Measurements from ENCODE around the gene RAD51D.
"Not testable (repeated sequence)": the region's sequence is repeated elsewhere in the genome, so short reads cannot be mapped to it uniquely, and the experiment has no call there.

Gene RAD51D

DNA sequence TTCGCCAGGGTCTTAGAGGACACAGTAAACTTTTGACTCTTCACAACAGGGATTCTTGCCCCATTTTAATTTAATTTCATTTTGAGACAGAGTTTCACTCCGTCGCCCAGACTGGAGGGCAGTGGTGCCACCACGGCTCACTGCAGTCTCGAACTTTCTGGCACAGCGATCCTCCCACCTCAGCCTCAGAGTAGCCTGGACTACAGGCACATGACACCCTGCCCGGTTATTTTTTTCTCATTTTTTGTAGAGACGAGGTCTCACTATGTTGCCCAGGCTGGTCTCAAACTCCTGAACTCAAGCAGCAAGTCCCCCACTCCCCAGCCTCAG, 22.8 kb upstream of the RAD51D start:
- DNase-seq (ENCODE audit: extremely low read depth in 1 of 2, low read depth in 1 of 2): no peak

DNA sequence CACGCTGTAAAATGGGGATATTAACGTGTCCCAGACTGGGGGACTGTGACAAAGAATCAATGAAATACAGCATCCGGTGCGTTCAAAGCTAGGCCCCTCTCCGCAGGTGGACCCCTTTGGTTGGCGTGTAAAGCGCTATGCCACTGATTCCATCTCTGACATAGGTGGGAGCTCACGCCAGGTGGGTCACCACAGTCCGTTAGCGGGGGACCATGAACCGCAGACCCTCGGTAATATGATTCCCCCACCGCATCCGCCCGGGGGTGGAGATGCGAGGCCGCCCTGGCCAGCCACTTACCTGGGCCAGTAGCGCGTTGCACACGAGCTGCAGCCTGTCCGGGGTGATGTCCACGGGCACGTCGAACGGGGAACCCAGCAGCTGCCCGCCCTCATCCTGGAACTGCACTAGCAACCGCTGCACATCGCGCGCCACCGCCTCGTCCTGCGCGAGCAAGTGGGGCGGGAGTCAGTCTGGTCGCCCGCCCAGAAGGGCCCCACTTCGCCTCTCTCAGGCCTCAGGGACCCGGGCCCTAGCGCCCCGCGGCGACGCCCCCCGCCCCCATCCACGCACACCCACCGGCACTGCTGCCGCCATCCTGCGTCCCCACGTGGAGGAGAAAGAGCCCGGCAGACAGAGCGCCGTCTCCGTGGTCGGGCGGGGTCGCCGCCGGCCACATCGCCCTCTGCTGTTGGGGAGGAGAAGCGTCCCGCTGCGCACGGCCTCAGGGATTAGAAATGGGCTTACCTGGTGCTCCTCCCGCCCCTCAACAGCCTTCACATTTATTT, 22.2 kb upstream of the RAD51D start, which contains the start of gene NLE1:
Gene NLE1, minus strand, starts transcription at position 623 of the 786 bp plus-strand sequence. Its CDS starts 28 bp downstream, at position 595.
- DNase-seq (ENCODE audit: extremely low read depth in 1 of 2, low read depth in 1 of 2): peak; percentile 75 to 76

DNA sequence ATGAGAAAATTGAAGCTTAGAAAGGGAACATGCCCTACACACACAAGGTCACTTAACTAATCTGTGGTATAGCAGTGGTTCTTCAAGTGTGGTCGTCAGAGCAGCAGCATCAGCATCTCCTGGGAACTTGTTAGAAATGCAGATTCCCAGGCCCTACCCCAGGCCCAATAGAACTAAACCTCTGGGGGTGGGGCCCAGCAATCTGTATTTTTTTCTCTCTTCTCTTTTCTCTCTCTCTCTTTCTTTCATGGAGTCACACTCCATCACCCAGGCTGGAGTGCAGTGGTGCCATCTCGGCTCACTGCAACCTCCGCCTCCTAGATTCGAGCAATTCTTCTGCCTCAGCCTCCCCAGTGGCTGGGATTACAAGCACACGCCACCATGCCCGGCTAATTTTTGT, 18.6 kb upstream of the RAD51D start:
- no peak for DNase-seq (ENCODE audit: extremely low read depth in 1 of 2, low read depth in 1 of 2)

DNA sequence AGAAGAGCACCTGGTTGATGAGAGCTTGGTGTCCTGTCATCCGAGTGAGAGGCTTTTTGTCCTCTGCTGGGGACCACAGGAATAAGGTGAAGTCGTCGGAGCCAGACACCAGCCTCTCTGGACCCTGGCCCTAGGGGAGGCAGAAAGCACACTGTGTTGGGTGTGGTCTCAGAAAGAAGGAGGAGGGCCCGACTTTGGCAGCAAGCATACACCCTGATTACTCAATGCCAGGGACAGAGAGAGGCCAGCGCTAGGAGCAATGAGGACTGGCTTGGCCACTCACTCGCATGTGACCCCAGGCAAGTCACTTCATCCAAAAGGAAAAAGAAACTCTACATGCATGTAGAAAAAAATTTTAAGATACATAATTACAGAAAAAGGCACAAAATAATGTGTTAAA, 15.7 kb upstream of the RAD51D start:
- no peak for DNase-seq (ENCODE audit: extremely low read depth in 1 of 2, low read depth in 1 of 2)

DNA sequence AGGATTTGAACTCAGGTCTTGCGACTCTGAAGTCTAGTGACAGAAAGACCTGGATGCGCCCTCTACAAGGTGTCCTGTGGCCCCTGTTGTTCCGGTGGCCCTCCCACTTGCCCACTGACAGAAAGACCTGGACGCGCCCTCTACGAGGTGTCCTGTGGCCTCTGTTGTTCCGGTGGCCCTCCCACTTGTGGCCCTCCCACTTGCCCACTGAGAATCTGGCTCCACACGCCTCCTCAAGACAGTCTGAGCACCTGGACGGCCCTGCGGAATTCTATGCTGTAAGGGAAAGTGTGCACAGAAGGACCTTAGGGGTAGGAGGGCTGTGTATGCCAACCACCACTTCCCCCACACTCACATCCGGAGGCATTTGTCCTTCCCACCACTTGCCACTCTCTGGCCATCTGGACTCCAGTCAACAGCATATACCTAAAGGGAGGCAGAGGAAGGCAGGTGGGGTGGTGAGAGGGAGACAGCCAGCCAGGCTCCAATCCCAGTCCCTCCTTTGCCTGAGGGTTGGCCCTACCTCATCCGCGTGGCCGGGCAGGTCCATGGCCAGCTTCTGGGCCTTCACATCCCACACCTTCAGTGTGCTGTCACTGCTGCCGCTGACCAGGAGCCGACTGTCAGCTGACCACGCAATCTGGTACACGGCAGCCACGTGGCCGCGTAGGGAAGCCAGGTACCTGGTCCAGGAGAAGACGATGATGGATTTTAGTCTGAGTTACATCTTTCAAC, 13.3 kb upstream of the RAD51D start:
- DNase-seq (ENCODE audit: extremely low read depth in 1 of 2, low read depth in 1 of 2): no peak

DNA sequence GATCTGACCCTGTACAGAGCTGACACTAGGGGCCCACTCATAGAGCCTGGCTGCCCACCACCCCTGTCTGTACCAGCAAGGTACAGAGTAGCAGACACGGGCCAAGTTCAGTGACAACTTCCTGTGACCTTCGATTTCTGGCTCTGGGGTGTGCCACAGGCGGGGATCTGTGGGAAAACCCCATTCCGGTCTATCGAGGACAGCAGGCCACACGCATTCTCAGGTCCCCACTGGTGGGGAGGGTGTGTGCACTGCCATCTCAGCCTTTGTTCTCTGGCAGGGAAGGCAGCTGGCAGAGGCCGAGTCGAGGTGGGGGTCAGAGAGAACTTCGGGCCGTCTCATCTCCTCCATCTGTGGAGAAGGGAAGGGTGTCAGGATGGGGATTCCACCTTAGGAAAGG, 12.4 kb upstream of the RAD51D start:
- DNase-seq (ENCODE audit: extremely low read depth in 1 of 2, low read depth in 1 of 2): no peak

DNA sequence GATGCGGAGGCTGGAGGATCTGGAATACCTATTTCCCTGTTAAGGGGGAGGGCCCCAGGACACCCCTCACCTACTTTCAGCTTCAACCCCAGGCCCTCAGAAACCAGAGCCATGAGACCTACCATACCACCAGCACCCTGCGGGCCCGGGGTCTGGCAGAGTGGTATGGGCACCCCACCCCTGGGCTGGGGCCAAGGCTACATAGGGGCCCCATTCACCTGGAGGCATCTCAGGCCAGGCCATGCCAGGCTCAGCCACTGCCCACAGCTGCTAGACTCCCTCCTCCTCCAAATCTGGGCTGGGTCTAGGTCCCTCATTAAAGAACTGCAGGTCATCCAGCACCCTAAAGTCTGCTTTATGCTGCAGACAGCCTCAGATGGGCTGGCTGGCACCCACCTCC, 10.7 kb upstream of the RAD51D start:
- no peak for DNase-seq (ENCODE audit: extremely low read depth in 1 of 2, low read depth in 1 of 2)

DNA sequence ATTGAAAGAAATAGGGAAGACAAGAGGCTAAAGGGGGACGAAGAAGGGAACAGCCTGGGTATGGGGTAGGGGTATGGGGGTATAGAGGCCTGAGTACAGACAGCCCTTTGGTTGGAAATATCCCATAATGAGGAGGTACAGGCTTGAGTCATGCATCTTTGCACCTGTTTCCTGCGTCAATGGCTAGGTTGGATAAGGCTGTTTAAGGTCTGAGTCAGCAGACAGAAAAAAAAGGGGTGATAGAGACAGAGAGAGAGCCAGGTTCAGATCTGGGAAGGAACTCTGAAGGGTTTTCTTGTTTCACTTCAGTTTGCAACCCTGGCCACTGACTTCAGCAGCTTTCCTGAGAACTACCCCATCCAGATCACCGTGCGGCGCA, 10.3 kb upstream of the RAD51D start:
- DNase-seq (ENCODE audit: extremely low read depth in 1 of 2, low read depth in 1 of 2): no peak

DNA sequence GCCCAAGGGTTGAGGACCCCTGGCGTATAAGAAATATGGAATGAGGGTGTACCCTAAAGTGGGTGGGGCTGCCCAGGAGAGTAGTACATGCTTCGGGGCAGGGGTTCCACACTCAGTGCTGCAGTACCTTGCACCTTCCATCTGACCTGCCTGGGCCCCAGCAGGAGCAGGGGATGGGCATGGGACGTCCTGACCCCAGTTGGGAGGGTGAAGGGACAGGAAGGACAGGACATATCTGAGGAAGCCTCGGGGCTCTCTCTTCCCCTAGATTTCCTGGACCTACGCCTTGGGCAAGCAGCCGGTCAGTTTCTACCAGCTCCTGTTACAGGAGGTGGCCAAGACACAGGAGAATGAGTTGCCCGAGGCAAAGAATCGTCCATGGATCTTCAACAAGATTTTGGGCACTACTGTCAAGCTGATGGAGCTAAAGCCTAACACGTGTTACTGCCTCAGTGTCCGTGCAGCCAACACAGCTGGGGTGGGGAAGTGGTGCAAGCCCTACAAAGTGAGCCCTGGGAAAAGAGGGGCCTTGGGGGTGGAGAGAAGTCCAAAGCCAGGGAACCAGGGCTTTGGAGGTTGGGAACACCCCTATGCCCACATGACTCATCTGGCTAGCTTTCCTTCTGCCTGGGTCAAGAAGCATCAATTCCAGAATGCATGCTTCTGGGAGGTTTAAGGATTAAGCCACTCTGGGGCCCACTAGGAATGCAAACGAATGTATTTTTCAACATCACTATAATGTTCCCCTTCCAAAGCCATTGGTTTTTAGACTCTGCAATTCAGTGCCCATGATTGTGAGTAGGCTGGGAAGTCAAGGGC, 9.7 kb upstream of the RAD51D start:
- DNase-seq (ENCODE audit: extremely low read depth in 1 of 2, low read depth in 1 of 2): no peak

DNA sequence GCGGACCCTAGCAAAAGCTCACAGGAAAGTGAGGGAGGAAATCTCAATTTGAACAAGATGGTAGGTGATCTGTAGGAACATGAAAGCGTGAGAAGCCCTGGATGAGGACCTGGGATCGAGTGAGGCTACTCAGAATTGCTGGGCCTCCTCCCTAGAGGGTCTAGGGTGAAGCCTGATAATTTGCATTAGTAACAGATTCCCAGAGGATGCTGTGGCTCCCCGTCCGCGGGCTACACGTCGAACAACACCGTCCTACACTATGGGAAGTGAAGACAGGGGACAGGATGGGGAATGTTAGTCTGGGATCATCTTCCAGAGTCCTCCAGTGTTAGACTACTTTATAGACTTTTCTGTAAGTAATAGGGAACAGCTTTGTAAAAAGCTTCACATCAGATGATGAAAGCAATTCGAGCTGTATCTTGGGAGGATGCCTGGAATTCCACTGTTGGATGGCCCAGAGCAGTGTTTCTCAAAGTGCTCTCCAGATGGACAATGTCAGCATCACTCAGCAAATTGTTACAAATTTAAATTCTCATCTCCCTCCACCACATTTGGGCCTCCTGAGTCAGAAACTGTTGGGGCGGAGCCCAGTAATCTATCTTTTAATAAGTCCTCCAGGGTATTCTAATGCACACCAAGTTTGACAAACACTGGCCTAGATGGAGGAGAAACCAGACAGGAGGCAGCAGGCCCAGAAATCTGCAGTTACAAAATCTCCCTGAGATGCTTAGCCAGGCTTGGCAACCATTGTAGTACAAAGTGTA, 8.3 kb upstream of the RAD51D start:
- no peak for DNase-seq (ENCODE audit: extremely low read depth in 1 of 2, low read depth in 1 of 2)

DNA sequence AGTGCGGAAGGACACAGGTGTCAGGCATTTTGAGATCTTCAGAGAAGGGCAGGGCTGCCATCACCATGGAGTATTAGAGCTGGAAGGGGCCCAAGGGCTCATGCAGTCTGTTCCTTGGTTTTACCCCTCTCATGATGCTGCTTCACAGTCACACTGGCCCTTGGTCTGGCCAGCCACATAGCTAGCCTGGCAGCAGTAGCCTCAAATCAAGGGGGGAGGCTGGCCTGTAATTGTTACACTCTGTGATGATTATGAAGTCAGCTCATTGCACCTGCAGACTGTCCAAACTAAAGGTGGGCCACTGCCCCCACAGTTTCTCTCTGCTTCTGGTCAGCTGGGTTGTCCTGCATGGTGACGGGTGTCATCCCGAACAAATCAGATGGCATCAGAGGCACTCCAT, 1.7 kb upstream of the RAD51D start, which contains the start of gene FNDC8:
Gene FNDC8, plus strand, starts transcription at position 301 of the 400 bp plus-strand sequence. Its CDS starts 79 bp downstream, at position 380.
- DNase-seq (ENCODE audit: extremely low read depth in 1 of 2, low read depth in 1 of 2): no peak

DNA sequence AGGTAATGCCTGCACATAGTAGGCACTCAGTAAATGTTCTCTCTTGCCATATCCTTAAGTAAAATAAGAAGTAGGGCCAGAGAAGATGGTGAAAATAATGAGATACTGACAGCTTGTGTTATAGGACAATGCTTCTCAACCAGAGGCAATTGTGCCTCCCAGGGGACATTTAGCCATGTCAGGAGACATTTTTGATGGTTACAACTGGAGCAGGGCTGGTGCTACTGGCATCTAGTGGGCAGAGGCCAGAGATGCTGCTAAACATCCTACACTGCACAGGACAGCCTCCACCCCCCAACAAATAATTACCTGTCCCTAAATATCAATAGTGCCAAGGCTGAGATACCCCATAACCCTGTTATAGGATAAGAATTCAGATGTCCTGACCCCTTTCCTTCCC, 1.7 kb downstream of the RAD51D start:
- DNase-seq (ENCODE audit: extremely low read depth in 1 of 2, low read depth in 1 of 2): no peak

DNA sequence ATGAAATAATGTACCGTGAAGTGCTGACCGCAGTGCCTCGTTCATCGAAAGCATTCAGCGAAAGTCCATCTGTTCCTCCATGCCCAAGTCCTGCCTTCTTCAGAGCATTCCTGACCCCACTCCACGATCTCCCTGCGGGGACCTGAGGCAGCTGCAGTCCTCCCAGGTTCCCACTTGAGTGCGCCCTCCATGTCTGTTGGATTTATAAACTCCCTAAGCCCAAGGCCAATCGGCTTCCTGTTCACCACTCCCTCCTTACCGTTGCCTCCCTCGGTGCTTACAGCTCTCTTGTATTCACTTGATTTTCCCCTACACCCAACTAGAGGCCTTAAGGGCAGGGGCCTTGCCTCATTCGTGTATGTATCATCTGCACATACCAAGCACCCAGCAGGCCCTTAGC, 2.8 kb downstream of the RAD51D start:
- DNase-seq (ENCODE audit: extremely low read depth in 1 of 2, low read depth in 1 of 2): no peak

DNA sequence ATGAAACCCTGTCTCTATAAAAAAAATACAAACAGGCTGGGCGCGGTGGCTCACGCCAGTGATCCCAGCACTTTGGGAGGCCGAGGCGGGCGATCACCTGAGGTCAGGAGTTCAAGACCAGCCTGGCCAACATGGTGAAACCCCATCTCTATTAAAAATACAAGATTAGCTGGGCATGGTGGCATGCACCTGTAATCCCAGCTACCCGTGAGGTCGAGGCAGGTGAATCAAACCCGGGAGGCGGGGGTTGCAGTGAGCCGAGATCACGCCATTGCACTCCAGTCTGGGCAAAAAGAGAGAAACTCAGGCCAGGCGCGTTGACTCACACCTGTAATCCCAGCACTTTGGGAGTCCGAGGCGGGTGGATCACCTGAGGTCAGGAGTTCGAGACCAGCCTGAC, 8.9 kb downstream of the RAD51D start:
- not testable (repeated sequence) for DNase-seq (ENCODE audit: extremely low read depth in 1 of 2, low read depth in 1 of 2)

DNA sequence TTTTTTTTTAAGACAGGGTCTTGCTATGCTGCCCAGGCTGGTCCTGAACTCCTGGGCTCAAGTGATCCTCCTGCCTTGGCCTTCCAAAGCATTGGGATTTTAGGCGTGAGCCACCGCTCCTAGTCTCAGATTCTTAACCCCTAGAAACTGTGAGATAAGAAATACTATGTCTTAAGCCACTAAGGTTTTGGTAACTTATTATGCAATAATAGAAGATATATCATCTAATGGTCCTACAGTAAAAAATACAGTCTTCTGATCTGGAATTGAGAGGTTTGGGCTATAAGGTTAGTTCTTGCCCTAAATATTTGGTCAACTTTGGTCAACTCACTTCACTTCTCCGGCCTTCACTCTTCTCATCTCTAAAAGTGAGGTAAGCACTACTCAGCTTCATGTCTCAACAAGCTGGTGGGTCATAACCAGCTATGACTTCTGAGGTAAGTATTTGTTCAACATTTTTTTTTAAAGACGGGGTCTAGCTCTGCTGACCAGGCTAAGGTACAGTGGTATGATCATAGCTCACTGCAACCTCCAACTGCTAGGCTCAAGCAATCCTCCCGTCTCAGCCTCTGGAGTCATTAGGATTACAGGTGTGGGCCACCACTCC, 14.7 kb downstream of the RAD51D start:
- no peak for DNase-seq (ENCODE audit: extremely low read depth in 1 of 2, low read depth in 1 of 2)

DNA sequence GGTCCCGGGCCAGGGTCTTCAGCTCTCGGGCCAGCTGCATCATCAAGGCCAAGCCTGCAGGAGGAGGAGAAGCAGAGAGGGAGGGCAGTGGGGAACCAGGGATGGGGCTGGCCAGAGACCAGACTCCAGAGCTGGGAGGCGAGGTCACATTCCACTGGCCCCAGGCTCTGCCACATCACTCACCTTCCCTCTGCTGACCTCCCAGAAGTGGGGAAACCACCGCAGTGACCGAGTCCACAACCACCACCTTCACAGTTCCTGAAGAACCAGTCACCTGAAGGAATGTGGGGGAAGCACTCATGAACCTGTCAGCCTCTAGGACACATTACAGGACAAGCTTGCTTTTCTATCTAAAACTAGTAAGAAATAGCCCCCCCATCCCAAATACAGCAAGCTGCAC, 16.4 kb downstream of the RAD51D start:
- DNase-seq (ENCODE audit: extremely low read depth in 1 of 2, low read depth in 1 of 2): no peak

DNA sequence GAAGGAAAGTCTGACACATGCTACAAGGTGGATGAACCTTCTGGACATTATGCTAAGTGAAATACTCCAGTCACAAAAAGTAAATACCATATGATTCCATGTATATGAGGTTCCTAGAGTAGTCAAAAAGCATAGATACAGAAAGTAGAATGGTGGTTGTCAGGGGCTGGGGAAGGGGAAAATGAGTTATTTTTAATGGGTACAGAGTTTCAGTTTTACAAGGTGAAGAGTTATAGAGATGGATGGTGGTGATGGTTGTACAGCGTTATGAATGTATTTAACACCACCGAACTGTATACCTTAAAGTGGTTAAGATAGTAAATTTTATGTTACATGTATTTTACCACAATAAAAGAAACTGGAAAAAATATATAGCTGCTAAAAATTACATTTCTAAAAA, 17.9 kb downstream of the RAD51D start:
- DNase-seq (ENCODE audit: extremely low read depth in 1 of 2, low read depth in 1 of 2): no peak

DNA sequence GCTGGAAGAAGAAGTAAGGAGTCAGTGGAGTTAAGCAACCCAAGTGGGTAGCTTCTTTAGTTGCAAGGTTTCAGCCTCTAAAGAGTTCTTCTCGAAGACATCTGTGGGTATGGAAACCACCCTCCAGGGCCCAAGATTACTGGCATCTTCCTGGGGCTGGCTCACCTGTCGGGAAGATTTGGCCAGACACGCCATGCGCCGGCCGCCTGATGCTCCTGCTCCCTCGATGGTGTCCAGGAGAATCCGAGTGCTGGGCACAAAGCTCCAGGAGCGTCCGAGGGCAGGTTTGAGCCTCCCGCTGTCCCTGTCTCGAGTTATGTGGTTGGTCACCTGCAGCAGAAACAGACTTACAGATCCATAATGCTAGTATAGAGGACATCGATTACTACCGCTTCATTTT, 18.6 kb downstream of the RAD51D start:
- no peak for DNase-seq (ENCODE audit: extremely low read depth in 1 of 2, low read depth in 1 of 2)

DNA sequence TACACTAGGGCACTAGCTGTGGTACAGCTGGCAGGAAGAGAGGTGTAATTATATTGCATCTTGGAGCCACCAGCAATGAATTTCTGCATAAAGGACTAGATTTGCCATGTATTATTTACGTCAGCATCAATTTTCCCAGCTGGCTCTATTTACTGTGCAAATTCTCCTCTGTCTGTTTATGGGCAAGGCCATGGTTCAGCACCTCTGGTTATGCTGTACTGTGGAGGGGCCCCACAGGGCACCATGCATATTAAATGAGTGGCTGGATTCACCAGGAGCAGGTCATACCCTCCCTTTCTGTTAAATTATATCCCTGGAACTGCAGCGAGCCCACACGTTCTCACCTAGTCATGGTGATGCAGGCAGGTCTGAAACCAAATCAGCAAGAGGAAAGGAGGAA, 19.8 kb downstream of the RAD51D start:
- DNase-seq (ENCODE audit: extremely low read depth in 1 of 2, low read depth in 1 of 2): no peak

DNA sequence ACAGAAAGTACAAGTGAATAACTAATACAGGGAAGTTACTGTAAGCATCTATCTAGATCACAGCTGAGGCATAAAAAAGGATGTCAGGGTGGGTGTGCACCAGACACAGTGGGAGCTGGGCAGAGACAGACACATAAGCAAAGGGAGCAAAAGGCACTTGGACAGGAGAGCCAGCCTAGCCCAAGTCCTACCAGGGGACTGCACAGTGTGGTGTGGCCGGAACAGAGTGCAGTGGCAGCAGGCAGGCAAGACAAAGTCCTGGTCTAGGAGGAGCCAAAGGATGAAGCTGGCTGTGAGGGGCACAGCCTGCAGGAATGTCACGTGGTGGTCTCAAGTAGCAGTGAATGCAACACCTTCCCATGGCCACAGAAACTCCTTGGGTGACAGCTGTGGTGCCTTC, 21.9 kb downstream of the RAD51D start:
- no peak for DNase-seq (ENCODE audit: extremely low read depth in 1 of 2, low read depth in 1 of 2)

All from stimulated activated CD8-positive, alpha-beta memory T cell treated with anti-CD3 and anti-CD28 coated beads, Interleukin-7, amount 100 ng/mL, for 48 hours (primary cell).